Measurements from ENCODE around the gene STPG4.

Gene STPG4

DNA sequence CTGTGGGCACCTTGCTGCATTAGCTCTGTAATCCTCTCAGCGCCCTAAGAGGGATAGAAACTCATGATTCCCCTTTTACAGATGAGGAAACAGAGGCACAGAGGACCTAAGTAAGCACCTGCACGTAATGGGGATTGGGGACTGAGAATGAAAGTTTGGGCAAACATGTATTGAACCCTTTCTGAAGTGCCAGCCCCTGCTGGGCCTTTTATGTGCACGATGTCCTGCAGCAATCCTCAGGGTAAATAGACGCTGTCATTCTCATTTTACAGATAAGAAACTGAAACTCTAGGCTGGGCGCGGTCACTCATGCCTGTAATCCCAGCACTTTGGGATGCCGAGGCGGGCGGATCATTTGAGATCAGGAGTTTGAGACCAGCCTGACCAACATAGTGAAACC, 117.4 kb downstream of the STPG4 start:
- no peak for DNase-seq (ENCODE audit: low read depth in 2 of 2, low spot score in 1 of 2)
